Measurements from ENCODE around the gene PCDH15.
"Not testable (repeated sequence)": the region's sequence is repeated elsewhere in the genome, so short reads cannot be mapped to it uniquely, and the experiment has no call there.

Gene PCDH15

DNA sequence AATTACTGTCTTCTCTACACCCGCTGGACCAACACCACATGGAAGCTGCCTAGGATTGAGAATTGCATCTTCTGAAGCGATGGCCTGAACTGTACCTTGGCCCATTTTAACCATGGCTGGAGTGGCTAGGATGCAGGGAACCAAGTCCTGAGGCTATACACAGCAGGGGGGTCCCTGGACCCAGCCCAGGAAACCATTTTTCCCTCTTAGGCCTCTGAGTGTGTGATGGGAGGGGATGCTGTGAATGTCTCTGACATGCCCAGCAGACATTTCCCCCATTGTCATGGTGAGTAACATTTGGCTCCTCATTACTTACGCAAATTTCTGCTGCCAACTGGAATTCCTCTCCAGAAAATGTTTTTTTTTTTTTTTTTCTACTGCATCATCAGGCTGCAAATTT lies 822.7 kb downstream of the PCDH15 start:
- no peak for DNase-seq (ENCODE audit: low read depth)
- TF ChIP-seq, protein P1, sequence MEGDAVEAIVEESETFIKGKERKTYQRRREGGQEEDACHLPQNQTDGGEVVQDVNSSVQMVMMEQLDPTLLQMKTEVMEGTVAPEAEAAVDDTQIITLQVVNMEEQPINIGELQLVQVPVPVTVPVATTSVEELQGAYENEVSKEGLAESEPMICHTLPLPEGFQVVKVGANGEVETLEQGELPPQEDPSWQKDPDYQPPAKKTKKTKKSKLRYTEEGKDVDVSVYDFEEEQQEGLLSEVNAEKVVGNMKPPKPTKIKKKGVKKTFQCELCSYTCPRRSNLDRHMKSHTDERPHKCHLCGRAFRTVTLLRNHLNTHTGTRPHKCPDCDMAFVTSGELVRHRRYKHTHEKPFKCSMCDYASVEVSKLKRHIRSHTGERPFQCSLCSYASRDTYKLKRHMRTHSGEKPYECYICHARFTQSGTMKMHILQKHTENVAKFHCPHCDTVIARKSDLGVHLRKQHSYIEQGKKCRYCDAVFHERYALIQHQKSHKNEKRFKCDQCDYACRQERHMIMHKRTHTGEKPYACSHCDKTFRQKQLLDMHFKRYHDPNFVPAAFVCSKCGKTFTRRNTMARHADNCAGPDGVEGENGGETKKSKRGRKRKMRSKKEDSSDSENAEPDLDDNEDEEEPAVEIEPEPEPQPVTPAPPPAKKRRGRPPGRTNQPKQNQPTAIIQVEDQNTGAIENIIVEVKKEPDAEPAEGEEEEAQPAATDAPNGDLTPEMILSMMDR (conservative IDR thresholded peaks at IDR 0.05; ENCODE audit: low read depth, low read length) = no peak
- no peak overlapping the region for H3K4me3 ChIP-seq (ENCODE audit: low read depth, low read length)

DNA sequence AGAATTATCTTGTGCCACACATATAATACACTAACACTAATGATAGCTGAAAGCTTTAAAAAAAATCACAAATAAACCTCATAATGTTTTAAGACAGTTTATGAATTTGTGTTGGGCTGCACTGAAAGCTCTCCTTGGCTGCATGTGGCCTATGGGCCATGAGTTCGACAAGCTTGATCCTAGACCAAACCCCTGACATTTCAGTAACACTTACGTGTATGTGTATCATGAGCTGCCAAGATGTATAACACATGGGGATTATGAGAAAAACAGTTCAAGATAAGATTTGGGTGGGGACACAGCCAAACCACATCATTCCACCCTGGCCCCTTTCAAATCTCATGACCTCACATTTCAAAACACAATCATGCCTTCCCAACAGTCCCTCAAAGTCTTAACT lies 823.8 kb downstream of the PCDH15 start:
- TF ChIP-seq, protein P1 (conservative IDR thresholded peaks at IDR 0.05; ENCODE audit: low read depth, low read length) = no peak
- no peak for DNase-seq (ENCODE audit: low read depth)
- H3K4me3 ChIP-seq (ENCODE audit: low read depth, low read length) = no peak overlapping the region

DNA sequence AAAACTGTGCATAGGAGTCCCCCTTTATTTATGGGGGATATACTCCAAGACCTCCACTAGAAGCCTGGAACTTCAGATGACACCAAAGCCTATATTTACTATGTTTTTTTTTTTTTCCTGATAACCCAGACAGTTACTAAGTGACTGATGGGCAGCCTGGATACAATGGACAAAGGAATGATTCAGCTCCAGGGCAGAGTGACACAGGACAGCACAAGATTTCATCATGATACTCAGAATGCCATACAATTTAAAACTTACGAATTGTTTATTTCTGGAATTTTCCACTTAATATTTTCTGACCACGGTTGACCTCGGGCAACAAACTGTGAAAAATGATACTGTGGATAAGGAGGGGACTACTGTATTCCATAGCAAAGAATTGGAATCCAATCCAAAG lies 843.6 kb downstream of the PCDH15 start:
- no peak overlapping the region for H3K4me3 ChIP-seq (ENCODE audit: low read depth, low read length)
- TF ChIP-seq, protein P1 (conservative IDR thresholded peaks at IDR 0.05; ENCODE audit: low read depth, low read length) = no peak
- no peak for DNase-seq (ENCODE audit: low read depth)

- no peak for DNase-seq (ENCODE audit: low read depth)
- no peak overlapping the region for H3K4me3 ChIP-seq (ENCODE audit: low read depth, low read length)
- TF ChIP-seq, protein P1 (conservative IDR thresholded peaks at IDR 0.05; ENCODE audit: low read depth, low read length) = no peak
These were observed 845.9 kb downstream of the PCDH15 start for GRCh38 chr10:53955091-53955490.

GRCh38 chr10:53952698-53953630 lies 848.1 kb downstream of the PCDH15 start:
- H3K4me3 ChIP-seq (ENCODE audit: low read depth, low read length) = no peak overlapping the region
- no peak for DNase-seq (ENCODE audit: low read depth)
- TF ChIP-seq, protein P1 (conservative IDR thresholded peaks at IDR 0.05; ENCODE audit: low read depth, low read length) = no peak

DNA sequence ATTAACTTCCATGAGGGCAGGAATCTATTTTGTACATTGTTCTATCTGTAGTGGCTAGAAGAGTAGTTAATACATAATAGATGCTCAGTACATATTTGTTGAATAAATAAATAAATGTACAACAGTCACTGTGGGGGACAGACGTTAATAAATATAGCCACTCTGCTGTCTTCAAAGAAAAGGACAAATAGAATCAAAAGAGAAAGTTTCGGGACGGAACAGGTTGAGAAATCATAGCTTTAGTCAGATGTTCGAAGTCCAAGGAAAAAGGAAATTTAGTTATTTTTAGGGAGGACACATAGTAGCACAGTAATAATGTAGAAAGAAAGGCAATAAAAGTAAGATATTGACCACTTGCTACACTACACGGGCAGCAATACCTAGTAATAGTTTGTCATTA lies 861.4 kb downstream of the PCDH15 start:
- DNase-seq (ENCODE audit: low read depth) = no peak
- TF ChIP-seq, protein P1 (conservative IDR thresholded peaks at IDR 0.05; ENCODE audit: low read depth, low read length) = no peak

GRCh38 chr10:53930648-53931047 lies 870.4 kb downstream of the PCDH15 start:
- no peak overlapping the region for H3K4me3 ChIP-seq (ENCODE audit: low read depth, low read length)
- no peak for DNase-seq (ENCODE audit: low read depth)
- TF ChIP-seq, protein P1 (conservative IDR thresholded peaks at IDR 0.05; ENCODE audit: low read depth, low read length) = no peak

More for the DNA sequence above, 861.4 kb downstream of the PCDH15 start:
- H3K4me3 ChIP-seq (ENCODE audit: low read depth, low read length) = no peak overlapping the region

DNA sequence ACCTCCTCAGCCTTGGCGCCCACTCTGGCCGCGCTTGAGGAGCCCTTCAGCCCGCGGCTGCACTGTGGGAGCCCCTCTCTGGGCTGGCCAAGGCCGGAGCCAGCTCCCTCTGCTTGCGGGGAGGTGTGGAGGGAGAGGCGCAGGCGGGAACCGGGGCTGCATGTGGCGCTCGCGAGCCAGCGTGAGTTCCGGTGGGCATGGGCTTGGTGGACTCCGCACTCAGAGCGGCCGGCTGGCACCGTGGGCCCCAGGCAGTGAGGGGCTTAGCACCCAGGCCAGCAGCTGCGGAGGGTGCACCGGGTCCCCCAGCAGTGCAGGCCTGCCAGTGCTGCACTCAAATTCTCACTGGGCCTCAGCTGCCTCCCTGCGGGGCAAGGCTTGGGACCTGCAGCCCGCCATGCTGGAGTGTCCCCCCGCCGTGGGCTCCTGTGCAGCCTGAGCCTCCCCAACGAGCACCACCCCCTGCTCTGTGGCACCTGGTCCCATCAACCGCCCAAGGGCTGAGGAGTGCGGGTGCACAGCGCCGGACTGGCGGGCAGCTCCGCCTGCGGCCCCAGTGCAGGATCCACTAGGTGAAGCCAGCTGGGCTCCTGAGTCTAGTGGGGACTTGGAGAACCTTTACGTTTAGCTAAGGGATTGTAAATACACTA lies 876.9 kb downstream of the PCDH15 start:
- not testable (repeated sequence) for DNase-seq (ENCODE audit: low read depth); H3K4me3 ChIP-seq (ENCODE audit: low read depth, low read length)
